ENCODE results near the gene PTN. TPM values are rescaled to one million over a fixed set of nuclear protein-coding genes. Genes with fewer than 3 reads are reported as not detected.

Gene PTN
- total RNA-seq, 2 experiments from 2014 or later = not detected

DNA sequence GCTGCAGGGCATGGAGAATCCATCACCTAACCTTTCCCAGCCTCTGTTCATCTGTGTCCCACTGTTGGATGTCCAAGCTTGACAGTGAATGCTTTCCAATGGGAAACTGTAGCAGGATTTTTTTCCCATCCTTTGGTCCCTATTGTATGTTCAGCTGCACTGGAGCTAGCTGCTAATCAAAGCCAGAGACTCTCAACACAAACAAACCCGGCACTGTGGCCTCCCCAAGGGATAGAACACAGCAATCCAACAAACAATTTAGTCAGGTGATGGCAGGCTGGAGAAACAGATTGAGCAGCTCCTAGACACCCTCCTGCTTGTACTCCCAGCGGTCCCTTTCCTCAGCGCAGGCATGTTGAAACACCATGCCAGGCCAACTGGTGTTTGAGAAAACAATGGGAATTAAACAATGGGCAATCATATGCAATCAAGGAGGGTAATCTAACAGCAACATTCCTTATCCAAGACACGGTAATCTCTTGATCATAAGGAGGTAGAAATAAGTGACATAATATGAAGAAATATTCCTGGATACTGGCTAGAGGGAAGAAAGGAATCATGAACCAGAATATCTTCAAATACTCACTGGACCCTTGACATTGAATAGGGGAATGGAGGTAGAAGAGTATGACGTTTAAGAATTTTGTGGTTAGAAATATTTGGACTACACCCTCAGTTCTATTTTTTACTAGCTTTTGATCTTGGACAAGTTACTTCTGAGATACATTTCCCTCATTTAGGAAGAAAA lies 15.0 kb downstream of the PTN start:
- ChIA-PET POLR2A (no interaction called here), CTCF (ENCODE audit: unreplicated experiment) (no interaction called here)
- no peak for TF ChIP-seq EZH2phosphoT487 (IDR thresholded peaks at IDR 0.05; ENCODE audit: borderline replicate concordance, low read depth, low read length)
- TF ChIP-seq, protein P1, sequence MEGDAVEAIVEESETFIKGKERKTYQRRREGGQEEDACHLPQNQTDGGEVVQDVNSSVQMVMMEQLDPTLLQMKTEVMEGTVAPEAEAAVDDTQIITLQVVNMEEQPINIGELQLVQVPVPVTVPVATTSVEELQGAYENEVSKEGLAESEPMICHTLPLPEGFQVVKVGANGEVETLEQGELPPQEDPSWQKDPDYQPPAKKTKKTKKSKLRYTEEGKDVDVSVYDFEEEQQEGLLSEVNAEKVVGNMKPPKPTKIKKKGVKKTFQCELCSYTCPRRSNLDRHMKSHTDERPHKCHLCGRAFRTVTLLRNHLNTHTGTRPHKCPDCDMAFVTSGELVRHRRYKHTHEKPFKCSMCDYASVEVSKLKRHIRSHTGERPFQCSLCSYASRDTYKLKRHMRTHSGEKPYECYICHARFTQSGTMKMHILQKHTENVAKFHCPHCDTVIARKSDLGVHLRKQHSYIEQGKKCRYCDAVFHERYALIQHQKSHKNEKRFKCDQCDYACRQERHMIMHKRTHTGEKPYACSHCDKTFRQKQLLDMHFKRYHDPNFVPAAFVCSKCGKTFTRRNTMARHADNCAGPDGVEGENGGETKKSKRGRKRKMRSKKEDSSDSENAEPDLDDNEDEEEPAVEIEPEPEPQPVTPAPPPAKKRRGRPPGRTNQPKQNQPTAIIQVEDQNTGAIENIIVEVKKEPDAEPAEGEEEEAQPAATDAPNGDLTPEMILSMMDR (conservative IDR thresholded peaks at IDR 0.05; ENCODE audit: low read length) = no peak
- H3K9me2 ChIP-seq (ENCODE audit: insufficient read depth, low read length) = no peaks in the 10 kb centered on the region
- H2AFZ ChIP-seq (ENCODE audit: low read length) = no peak overlapping the region
- H3K9me3 ChIP-seq (ENCODE audit: low read length) = no peaks in the 10 kb centered on the region
- no peaks in the 10 kb centered on the region for H3K79me2 ChIP-seq (ENCODE audit: insufficient read depth, low read depth, low read length)
- H3K4me1 ChIP-seq (ENCODE audit: insufficient read depth, low read length, poor library complexity, severe bottlenecking) = no peaks in the 10 kb centered on the region
- H3K36me3 ChIP-seq (ENCODE audit: insufficient read depth, low read length) = no peaks in the 10 kb centered on the region
- no peaks in the 10 kb centered on the region for H4K20me1 ChIP-seq (ENCODE audit: insufficient read depth, low read length)
- no peak overlapping the region for H3K4me3 ChIP-seq (ENCODE audit: low read depth, low read length, poor library complexity, severe bottlenecking)
- intact Hi-C loops (cut with micrococcal nuclease; ENCODE audit: unreplicated experiment) = no loop called here
- H3K4me2 ChIP-seq (ENCODE audit: low read length) = no peak overlapping the region
- H3K27ac ChIP-seq (ENCODE audit: low read depth, low read length, poor library complexity, severe bottlenecking) = no peak overlapping the region
- no peak for DNase-seq (ENCODE audit: low spot score)
- no TSS peak for BruUV-seq (replicated peaks)

DNA sequence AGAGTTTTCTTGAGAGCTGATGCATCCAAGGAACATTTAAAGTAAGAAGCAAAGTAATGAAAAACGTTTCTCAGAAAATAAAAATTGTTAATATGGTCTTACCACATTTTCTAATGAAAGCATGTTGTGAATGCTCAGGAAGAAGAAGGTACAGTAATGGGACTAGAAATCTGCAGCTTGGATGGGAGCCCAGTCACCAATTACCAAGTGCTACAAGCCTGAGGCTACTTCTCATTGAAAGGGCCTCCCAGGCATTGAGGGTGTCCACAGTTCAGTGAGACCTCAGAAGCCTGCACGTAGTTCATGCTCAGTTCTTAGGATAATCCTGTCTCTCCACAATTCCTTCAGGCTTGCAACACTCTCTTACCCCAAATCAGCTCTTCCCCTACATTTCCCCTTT lies 17.6 kb downstream of the PTN start:
- ChIA-PET CTCF (ENCODE audit: unreplicated experiment) (no interaction called here), POLR2A (interaction anchor here (0.6 to 1.2 kb wide), 2 partner anchors 10 to 1286 kb away, joined by 3 to 4 read pairs; no protein-coding TSS in a partner anchor)
- Histone ChIP-seq H3K4me1 (ENCODE audit: insufficient read depth, low read length, poor library complexity, severe bottlenecking) (no peaks in the 10 kb centered on the region), H2AFZ (ENCODE audit: low read length) (no peak overlapping the region), H3K4me2 (ENCODE audit: low read length) (no peak overlapping the region), H3K4me3 (ENCODE audit: low read depth, low read length, poor library complexity, severe bottlenecking) (no peak overlapping the region), H3K27ac (ENCODE audit: low read depth, low read length, poor library complexity, severe bottlenecking) (no peak overlapping the region), H3K9me3 (ENCODE audit: low read length) (no peaks in the 10 kb centered on the region), H4K20me1 (ENCODE audit: insufficient read depth, low read length) (no peaks in the 10 kb centered on the region), H3K36me3 (ENCODE audit: insufficient read depth, low read length) (no peaks in the 10 kb centered on the region), H3K9me2 (ENCODE audit: insufficient read depth, low read length) (no peaks in the 10 kb centered on the region), H3K79me2 (ENCODE audit: insufficient read depth, low read depth, low read length) (no peaks in the 10 kb centered on the region)
- BruUV-seq (replicated peaks) = no TSS peak
- TF ChIP-seq EZH2phosphoT487 (IDR thresholded peaks at IDR 0.05; ENCODE audit: borderline replicate concordance, low read depth, low read length) = no peak
- TF ChIP-seq, protein P1 (conservative IDR thresholded peaks at IDR 0.05; ENCODE audit: low read length) = no peak
- intact Hi-C loops (cut with micrococcal nuclease; ENCODE audit: unreplicated experiment) = no loop called here
- no peak for DNase-seq (ENCODE audit: low spot score)

All from OCI-LY7 (cell line).